GM12878 (cell line): ENCODE data around the gene CENPP. TPM values are rescaled to one million over a fixed set of nuclear protein-coding genes. Genes with fewer than 3 reads are reported as not detected.

Experiments used
- ATAC-seq: fragments of 200-7000 bp; cut with Tn5 transposase; 3 replicates; pipeline ENCODE4 v1.9.1; 2020; ENCODE audit warnings: mild to moderate bottlenecking, moderate library complexity
- BruUV-seq: library from RNA; stranded (reverse); fragments of 400-500 nt; replicated peaks from 2 replicates; lab custom pipeline; 2021; lab: Mats Ljungman, UMichigan
- CTCF ChIA-PET: fragments of 300-600 bp; sonication (Branson Sonifier 250); formaldehyde crosslinking; extraction: SDS; loops from one replicate; lab custom pipeline; 2021; ENCODE audit warnings: inconsistent platforms; lab: Yijun Ruan, JAX
- POLR2A ChIA-PET: fragments of 350-600 bp; formaldehyde crosslinking; extraction: SDS; loops from one replicate; lab custom pipeline; 2021; ENCODE audit warnings: inconsistent platforms; lab: Charles Lee
- RAD21 ChIA-PET: fragments of 300-600 bp; sonication (Branson Sonifier 250); formaldehyde crosslinking; loops from one replicate; lab custom pipeline; 2023; ENCODE audit warnings: antibody characterized with exemption; ENCODE audit not compliant: unreplicated experiment; lab: Charles Lee
- SMC1A ChIA-PET: fragments of 300-600 bp; sonication (Branson Sonifier 250); formaldehyde crosslinking; loops from one replicate; lab custom pipeline; 2023; ENCODE audit not compliant: unreplicated experiment, uncharacterized antibody; lab: Charles Lee
- DNase-seq: peaks from one replicate; pipeline ENCODE4 v3.0.0-alpha.2; 2011; ENCODE audit warnings: low read depth, low spot score
- FAIRE-seq: peaks from 3 replicates; lab custom pipeline; 2011; peaks lifted over from hg19 to GRCh38; lab: Jason Lieb, UNC
- H2AFZ ChIP-seq: 2 replicates; pipeline ENCODE4 v1.6.0; 2011; ENCODE audit warnings: low read depth, low read length, control low read depth; ENCODE audit not compliant: control insufficient read depth
- H3K27ac ChIP-seq: 2 replicates; pipeline ENCODE4 v1.5.1; 2011; ENCODE audit warnings: control low read depth; ENCODE audit not compliant: control insufficient read depth, insufficient read depth
- H3K27me3 ChIP-seq, 2 experiments: replicated peaks in 1 of 2; 2 replicates each; pipeline versions ENCODE4 v1.6.0 to v1.6.1; 2011; ENCODE audit warnings: low read length in 1 of 2; ENCODE audit not compliant: control insufficient read depth in 2 of 2, insufficient read depth in 2 of 2
- H3K36me3 ChIP-seq, 2 experiments: 2 replicates each; pipeline ENCODE4 v1.5.1; 2011; ENCODE audit warnings: low read length in 1 of 2; ENCODE audit not compliant: control insufficient read depth in 2 of 2, insufficient read depth in 2 of 2
- H3K4me1 ChIP-seq: 2 replicates; pipeline ENCODE4 v1.6.1; 2011; ENCODE audit warnings: mild to moderate bottlenecking, low read length, moderate library complexity, mixed read lengths; ENCODE audit not compliant: control insufficient read depth, insufficient read depth
- H3K4me2 ChIP-seq: 2 replicates; pipeline ENCODE4 v1.6.0; 2011; ENCODE audit warnings: control low read depth; ENCODE audit not compliant: control insufficient read depth, insufficient read depth
- H3K4me3 ChIP-seq: fragments of 200-600 bp; sonication (generic); 2 replicates; pipeline ENCODE4 v1.5.1; 2016
- H3K79me2 ChIP-seq: 2 replicates; pipeline ENCODE4 v1.6.0; 2011; ENCODE audit warnings: low read length; ENCODE audit not compliant: control insufficient read depth, insufficient read depth
- H3K9ac ChIP-seq: 2 replicates; pipeline ENCODE4 v1.8.0; 2011; ENCODE audit warnings: low read length, control low read depth, mixed read lengths; ENCODE audit not compliant: control insufficient read depth, insufficient read depth
- H3K9me3 ChIP-seq: replicated peaks from 3 replicates; pipeline ENCODE4 v1.5.1; 2011; ENCODE audit warnings: mild to moderate bottlenecking, low read length; ENCODE audit not compliant: control insufficient read depth, insufficient read depth
- H4K20me1 ChIP-seq: 2 replicates; pipeline ENCODE4 v1.6.0; 2011; ENCODE audit not compliant: control insufficient read depth, insufficient read depth
- ATF2 ChIP-seq: IDR thresholded peaks from 2 replicates; pipeline ENCODE4 v1.6.1; 2012; ENCODE audit warnings: low read length, inconsistent platforms
- CBX3 ChIP-seq: fragments of 200-600 bp; sonication (generic); IDR thresholded peaks from 2 replicates; pipeline ENCODE4 v1.6.1; 2016; ENCODE audit warnings: low read depth, borderline replicate concordance
- EED ChIP-seq: sonication (generic); IDR thresholded peaks from 2 replicates; pipeline ENCODE4 v1.6.1; 2016; ENCODE audit warnings: antibody characterized with exemption, low read depth
- FOXK2 ChIP-seq: fragments of 450-650 bp; IDR thresholded peaks from 2 replicates; pipeline ENCODE4 v1.6.1; 2017; ENCODE audit warnings: mild to moderate bottlenecking, moderate library complexity
- HDAC2 ChIP-seq: fragments of 200-600 bp; sonication (generic); IDR thresholded peaks from 2 replicates; pipeline ENCODE4 v1.6.1; 2017
- HDAC6 ChIP-seq: fragments of 200-600 bp; sonication (generic); IDR thresholded peaks from one replicate; pipeline ENCODE4 v1.8.0; 2017; ENCODE audit warnings: antibody characterized with exemption; ENCODE audit not compliant: unreplicated experiment
- LARP7 ChIP-seq: fragments of 450-650 bp; IDR thresholded peaks from 2 replicates; pipeline ENCODE4 v1.6.1; 2017; ENCODE audit warnings: mild to moderate bottlenecking
- MAX ChIP-seq: IDR thresholded peaks from 2 replicates; pipeline ENCODE4 v1.6.1; 2012; ENCODE audit warnings: low read depth, low read length, improper control_type of control experiment
- MTA3 ChIP-seq: IDR thresholded peaks from 2 replicates; pipeline ENCODE4 v1.6.1; 2012; ENCODE audit warnings: low read length, inconsistent platforms, borderline replicate concordance
- PKNOX1 ChIP-seq: fragments of 450-650 bp; IDR thresholded peaks from 2 replicates; pipeline ENCODE4 v1.6.1; 2016; ENCODE audit warnings: mild to moderate bottlenecking
- POU2F2 ChIP-seq: IDR thresholded peaks from 3 replicates; pipeline ENCODE4 v1.6.1; 2011; ENCODE audit warnings: low read depth, mild to moderate bottlenecking, low read length, borderline replicate concordance
- RAD21 ChIP-seq: IDR thresholded peaks from 2 replicates; pipeline ENCODE4 v1.6.1; 2011; ENCODE audit warnings: mild to moderate bottlenecking, low read depth, low read length, moderate library complexity; ENCODE audit not compliant: insufficient read depth
- RCOR1 ChIP-seq: conservative IDR thresholded peaks from 2 replicates; pipeline ENCODE4 v1.6.1; 2012; ENCODE audit warnings: low read depth, low read length, improper control_type of control experiment
- RUNX3 ChIP-seq: IDR thresholded peaks from 2 replicates; pipeline ENCODE4 v1.6.1; 2012; ENCODE audit warnings: low read length, inconsistent platforms
- SREBF1 ChIP-seq: IDR thresholded peaks from 2 replicates; pipeline ENCODE4 v1.6.1; 2012; ENCODE audit warnings: mild to moderate bottlenecking, low read length
- WGBS: methylation state at CpG from one replicate; pipeline ENCODE4 v1.1.6; 2016; ENCODE audit warnings: low lambda C conversion rate; ENCODE audit not compliant: insufficient replicate concordance, insufficient coverage; ENCODE audit errors: missing lambda C conversion rate; 5-methylcytosine and 5-hydroxymethylcytosine counted together
- in situ Hi-C: fragments of 300-500 bp; cut with MboI; formaldehyde crosslinking; loops from 9 replicates; pipeline ENCODE4 v1.14.3; 2018; ENCODE audit warnings: mixed read lengths
- intact Hi-C: fragments of 100-400 bp; cut with micrococcal nuclease; formaldehyde crosslinking; loops from one replicate; pipeline ENCODE4 v1.14.2; 2022; ENCODE audit not compliant: unreplicated experiment
- polyA plus RNA-seq, 11 experiments: library from polyadenylated mRNA; depleted of rRNA in 4 of 11; unstranded in 6 of 11; stranded (reverse) in 5 of 11; fragments of >200 nt; fragmentation: Nextera tagmentation in 4 of 11; fragmentation: Illumina TruSeq in 1 of 11; extraction: Ambion mirVana in 4 of 11; extraction: Trizol in 1 of 11; gene quantifications; 1 replicate in 1 of 11; 2 replicates in 10 of 11; pipeline versions ENCODE4 v1.2.1 to v1.2.3, GENCODE V29; 2011 to 2016; ENCODE audit warnings: inconsistent platforms in 2 of 11, missing spikeins in 2 of 11, low read depth in 1 of 11
- total RNA-seq, 4 experiments: library from RNA; depleted of rRNA in 3 of 4; stranded (reverse); fragments of >200 nt in 3 of 4; fragmentation: Illumina TruSeq in 1 of 4; extraction: Trizol in 1 of 4; gene quantifications; 2 replicates each; pipeline versions ENCODE4 v1.2.1 to v1.2.3, GENCODE V29; 2013 to 2021

The CENPP gene
- total and polyA plus RNA-seq, 10 of the 15 experiments (the other 5 are each of a cell fraction or from before 2014, with no cell fraction given), result 9.4 to 31.4 (median 19.8) TPM

GRCh38 chr9:92474587-92474986 is 148.8 kb downstream of the CENPP start:
- CTCF ChIA-PET, result no interaction called here
- Histone ChIP-seq H3K9ac (no peak overlapping the region), H3K4me1 (peaks cover 6% of the 10 kb centered on the region), H3K4me3 (no peak overlapping the region), H3K27ac (no peak overlapping the region), H3K27me3 (no peaks in the 10 kb centered on the region), H3K79me2 (no peaks in the 10 kb centered on the region), H3K4me2 (no peak overlapping the region), H3K9me3 (no peaks in the 10 kb centered on the region), H2AFZ (no peak overlapping the region), H3K36me3 (no peaks in the 10 kb centered on the region), H4K20me1 (no peaks in the 10 kb centered on the region)
- TF ChIP-seq POU2F2 (no peak), PKNOX1 (no peak), RCOR1 (no peak), MAX (no peak), SREBF1 (no peak), ATF2 (no peak), CBX3 (no peak), RAD21 (no peak), HDAC2 (no peak), LARP7 (no peak), RUNX3 (no peak), HDAC6 (no peak), MTA3 (no peak), FOXK2 (no peak), EED (no peak)
- in situ Hi-C loops, result no loop called here
- BruUV-seq, result no TSS peak
- intact Hi-C loops, result no loop called here
- RAD21 ChIA-PET, result no interaction called here
- no peak for ATAC-seq
- POLR2A ChIA-PET, result no interaction called here
- DNase-seq, result no peak
- no peak for FAIRE-seq
- SMC1A ChIA-PET, result interaction anchor here (1.3 kb wide), 1 partner anchor 12 kb away, joined by 3 read pairs; no protein-coding TSS in a partner anchor
- 100% methylated on average over 3 of the region's 3 CpGs for WGBS
